ENCODE measurements around the gene SNAI1. TPM values are rescaled to one million over a fixed set of nuclear protein-coding genes. Genes with fewer than 3 reads are reported as not detected.

The SNAI1 gene
- total and polyA plus RNA-seq, 2 of the 4 experiments (the other 2 are of a cell fraction), result 0.54 to 13.7 TPM

GRCh38 chr20:49999329-49999728 lies 16.5 kb downstream of the SNAI1 start:
- no peak overlapping the region for H2AK5ac ChIP-seq (ENCODE audit: low read depth, low read length)
- no peak overlapping the region for H2AFZ ChIP-seq (replicated peaks; ENCODE audit: low read length, poor library complexity)
- H4K5ac ChIP-seq (ENCODE audit: low read depth, low read length), result no peak overlapping the region
- no peak overlapping the region for H3K4me3 ChIP-seq (ENCODE audit: insufficient read depth, low read depth, low read length)
- H3K79me1 ChIP-seq (ENCODE audit: low read depth in 1 of 2, low read length in 2 of 2), result no peaks in the 10 kb centered on the region
- dilution Hi-C loops (cut with HindIII; ENCODE audit: low sequenced_read_pairs, unreplicated experiment), result no loop called here
- no peak overlapping the region for H3K18ac ChIP-seq (ENCODE audit: low read depth, low read length)
- POLR2A ChIA-PET (ENCODE audit: unreplicated experiment), result no interaction called here
- no peaks in the 10 kb centered on the region for H4K20me1 ChIP-seq (ENCODE audit: insufficient read depth, low read length)
- no peaks in the 10 kb centered on the region for H3K9me3 ChIP-seq (ENCODE audit: control insufficient read depth, insufficient read depth, low read length)
- H3K27me3 ChIP-seq (ENCODE audit: control insufficient read depth, insufficient read depth, low read length), result no peaks in the 10 kb centered on the region
- H2AK9ac ChIP-seq (replicated peaks; ENCODE audit: low read depth, low read length, poor library complexity), result no peak overlapping the region
- H3K4ac ChIP-seq (ENCODE audit: low read depth, low read length), result no peak overlapping the region
- no peak overlapping the region for H3K14ac ChIP-seq (replicated peaks; ENCODE audit: low read depth, low read length)
- H3K27ac ChIP-seq (ENCODE audit: insufficient read depth, low read length), result no peak overlapping the region
- no peak overlapping the region for H4K8ac ChIP-seq (ENCODE audit: low read depth in 2 of 2, low read length in 2 of 2)
- no peak overlapping the region for H2BK5ac ChIP-seq (ENCODE audit: low read depth, low read length, poor library complexity, severe bottlenecking)
- H3K9me1 ChIP-seq (ENCODE audit: insufficient read depth, low read length), result 0 out of 2 replicates have a peak, but pooled peaks cover 4% of the 10 kb centered on the region
- no peaks in the 10 kb centered on the region for H3K36me3 ChIP-seq (ENCODE audit: control insufficient read depth, insufficient read depth, low read length)
- no peak overlapping the region for H4K91ac ChIP-seq (ENCODE audit: insufficient read depth, low read depth, low read length)
- WGBS, 2 experiments (ENCODE audit: extremely low coverage in 2 of 2, insufficient read length in 1 of 2), result 93% methylated on average over 3 of the region's 7 CpGs; no CpG with 5 or more reads in 1 of the 2 experiments
- H2BK120ac ChIP-seq (ENCODE audit: low read depth, low read length), result no peak overlapping the region
- H3K56ac ChIP-seq (ENCODE audit: extremely low read depth, insufficient read depth, low read length), result no peak overlapping the region
- H2BK20ac ChIP-seq (ENCODE audit: low read depth, low read length), result no peak overlapping the region
- BruUV-seq (replicated peaks), result no TSS peak
- H3K23ac ChIP-seq (ENCODE audit: low read depth, low read length), result no peak overlapping the region
- no peak overlapping the region for H3K4me2 ChIP-seq (ENCODE audit: low read depth, low read length)
- TF ChIP-seq BHLHE40 (IDR thresholded peaks at IDR 0.05; ENCODE audit: low read depth, low read length) (no peak), SMC3 (IDR thresholded peaks at IDR 0.05; ENCODE audit: low read depth, low read length) (no peak), POLR2A (IDR thresholded peaks at IDR 0.05; ENCODE audit: low read depth, low read length) (no peak), RAD21 (IDR thresholded peaks at IDR 0.05; ENCODE audit: low read length) (no peak), CTCF (conservative IDR thresholded peaks at IDR 0.05; ENCODE audit: low read depth, low read length) (no peak), MAZ (IDR thresholded peaks at IDR 0.05; ENCODE audit: borderline replicate concordance, low read depth, low read length) (no peak), MXI1 (IDR thresholded peaks at IDR 0.05; ENCODE audit: borderline replicate concordance, low read depth, low read length) (no peak), FOS (IDR thresholded peaks at IDR 0.05; ENCODE audit: low read depth, low read length) (no peak), RFX5 (IDR thresholded peaks at IDR 0.05; ENCODE audit: low read depth, low read length) (no peak), ELK1 (IDR thresholded peaks at IDR 0.05; ENCODE audit: borderline replicate concordance, low read depth, low read length) (no peak), CEBPB (IDR thresholded peaks at IDR 0.05; ENCODE audit: low read depth, low read length) (no peak)
- TF ChIP-seq, protein P1, sequence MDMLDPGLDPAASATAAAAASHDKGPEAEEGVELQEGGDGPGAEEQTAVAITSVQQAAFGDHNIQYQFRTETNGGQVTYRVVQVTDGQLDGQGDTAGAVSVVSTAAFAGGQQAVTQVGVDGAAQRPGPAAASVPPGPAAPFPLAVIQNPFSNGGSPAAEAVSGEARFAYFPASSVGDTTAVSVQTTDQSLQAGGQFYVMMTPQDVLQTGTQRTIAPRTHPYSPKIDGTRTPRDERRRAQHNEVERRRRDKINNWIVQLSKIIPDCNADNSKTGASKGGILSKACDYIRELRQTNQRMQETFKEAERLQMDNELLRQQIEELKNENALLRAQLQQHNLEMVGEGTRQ (IDR thresholded peaks at IDR 0.05; ENCODE audit: low read depth, low read length), result no peak
- ATAC-seq (ENCODE audit: low read depth), result no peak
- no peaks in the 10 kb centered on the region for H3K4me1 ChIP-seq (ENCODE audit: control insufficient read depth, insufficient read depth, low read length)
- DNase-seq, result no peak
- CTCF ChIA-PET, result no interaction called here
- H2BK15ac ChIP-seq (ENCODE audit: low read depth, low read length), result no peak overlapping the region
- H3K9ac ChIP-seq (ENCODE audit: low read depth, low read length), result no peak overlapping the region
- intact Hi-C loops (cut with micrococcal nuclease), result no loop called here
- in situ Hi-C loops (cut with MboI; ENCODE audit: low sequenced_read_pairs), result no loop called here

All from IMR-90 (cell line).